Testis (tissue), 2 donors: ENCODE measurements around the gene CMTM7.

ENCODE experiments used
- POLR2A ChIP-seq: fragments of 450-650 bp; IDR thresholded peaks from one replicate; pipeline ENCODE4 v1.6.1; 2017; ENCODE audit warnings: antibody characterized with exemption, mild to moderate bottlenecking, moderate library complexity
- TF ChIP-seq, protein P1 (sequence below), 3 experiments: fragments of 450-650 bp in 2 of 3; fragments of 200-600 bp in 1 of 3; sonication (generic) in 1 of 3; IDR thresholded peaks; one replicate each; pipeline ENCODE4 v1.5.1; 2016 to 2019; ENCODE audit warnings: antibody characterized with exemption in 3 of 3, mild to moderate bottlenecking in 2 of 3, moderate library complexity in 1 of 3

GRCh38 chr3:32431481-32431880 is 39.8 kb downstream of the CMTM7 start:
- no peak for TF ChIP-seq POLR2A
- TF ChIP-seq, protein P1, sequence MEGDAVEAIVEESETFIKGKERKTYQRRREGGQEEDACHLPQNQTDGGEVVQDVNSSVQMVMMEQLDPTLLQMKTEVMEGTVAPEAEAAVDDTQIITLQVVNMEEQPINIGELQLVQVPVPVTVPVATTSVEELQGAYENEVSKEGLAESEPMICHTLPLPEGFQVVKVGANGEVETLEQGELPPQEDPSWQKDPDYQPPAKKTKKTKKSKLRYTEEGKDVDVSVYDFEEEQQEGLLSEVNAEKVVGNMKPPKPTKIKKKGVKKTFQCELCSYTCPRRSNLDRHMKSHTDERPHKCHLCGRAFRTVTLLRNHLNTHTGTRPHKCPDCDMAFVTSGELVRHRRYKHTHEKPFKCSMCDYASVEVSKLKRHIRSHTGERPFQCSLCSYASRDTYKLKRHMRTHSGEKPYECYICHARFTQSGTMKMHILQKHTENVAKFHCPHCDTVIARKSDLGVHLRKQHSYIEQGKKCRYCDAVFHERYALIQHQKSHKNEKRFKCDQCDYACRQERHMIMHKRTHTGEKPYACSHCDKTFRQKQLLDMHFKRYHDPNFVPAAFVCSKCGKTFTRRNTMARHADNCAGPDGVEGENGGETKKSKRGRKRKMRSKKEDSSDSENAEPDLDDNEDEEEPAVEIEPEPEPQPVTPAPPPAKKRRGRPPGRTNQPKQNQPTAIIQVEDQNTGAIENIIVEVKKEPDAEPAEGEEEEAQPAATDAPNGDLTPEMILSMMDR (IDR thresholded peaks at IDR 0.05): no peak
